ENCODE measurements around the gene OPALIN. TPM values are rescaled to one million over a fixed set of nuclear protein-coding genes. Genes with fewer than 3 reads are reported as not detected.

The OPALIN gene
- total and polyA plus RNA-seq, 10 of the 15 experiments (the other 5 are each of a cell fraction or from before 2014, with no cell fraction given) = not detected

GRCh38 chr10:96407560-96408069 is 48.8 kb upstream of the OPALIN start:
- Histone ChIP-seq H3K4me1 (ENCODE audit: control insufficient read depth, insufficient read depth, low read length) (no peaks in the 10 kb centered on the region), H3K36me3 (ENCODE audit: control insufficient read depth in 2 of 2, insufficient read depth in 2 of 2, low read length in 1 of 2) (no peaks in the 10 kb centered on the region), H3K27me3 (replicated peaks in 1 of 2; ENCODE audit: control insufficient read depth in 2 of 2, insufficient read depth in 2 of 2, low read length in 1 of 2) (peaks cover 2 to 3% of the 10 kb centered on the region in 2 experiments; a peak in 2 of 4 replicates), H3K4me2 (ENCODE audit: control insufficient read depth, insufficient read depth) (no peak overlapping the region), H4K20me1 (ENCODE audit: control insufficient read depth, insufficient read depth) (no peaks in the 10 kb centered on the region), H3K4me3 (no peak overlapping the region), H3K9me3 (replicated peaks; ENCODE audit: control insufficient read depth, insufficient read depth, low read length) (no peaks in the 10 kb centered on the region; the same call in 2 of the 3 replicates), H3K79me2 (ENCODE audit: control insufficient read depth, insufficient read depth, low read length) (no peaks in the 10 kb centered on the region), H2AFZ (ENCODE audit: control insufficient read depth, low read depth, low read length) (no peak overlapping the region), H3K27ac (ENCODE audit: control insufficient read depth, insufficient read depth) (no peak overlapping the region), H3K9ac (ENCODE audit: control insufficient read depth, insufficient read depth, low read length) (no peak overlapping the region)
- RAD21 ChIA-PET (ENCODE audit: unreplicated experiment) = interaction anchor here (1.5 kb wide), 1 partner anchor 106 kb away, joined by 4 read pairs; the partner anchor contains the start of gene TLL2
- ATAC-seq (no peak), FAIRE-seq (no peak), DNase-seq (ENCODE audit: low read depth, low spot score) (no peak)
- POLR2A ChIA-PET = interaction anchor here (0.6 kb wide), 1 partner anchor 314 kb away, joined by 3 read pairs; no protein-coding TSS in a partner anchor
- TF ChIP-seq BCL3 (IDR thresholded peaks at IDR 0.05; ENCODE audit: borderline replicate concordance, insufficient read depth, low read depth, low read length, poor library complexity, severe bottlenecking) = peak; percentile 52
- TF ChIP-seq CUX1 (IDR thresholded peaks at IDR 0.05; ENCODE audit: insufficient replicate concordance, low read depth, low read length) = no peak
- WGBS (ENCODE audit: insufficient coverage, insufficient replicate concordance, low lambda C conversion rate, missing lambda C conversion rate) = 57% methylated on average over 15 of the region's 15 CpGs
- in situ Hi-C loops (cut with MboI) = no loop called here
- intact Hi-C loops (cut with micrococcal nuclease; ENCODE audit: unreplicated experiment) = no loop called here
- no TSS peak for BruUV-seq (replicated peaks)
- CTCF ChIA-PET = interaction anchor here (1.2 kb wide), 1 partner anchor 102 kb away, joined by 3 read pairs; no protein-coding TSS in a partner anchor
- SMC1A ChIA-PET (ENCODE audit: uncharacterized antibody, unreplicated experiment) = interaction anchor here (0.7 to 1.3 kb wide), 2 partner anchors 15 to 103 kb away, joined by 3 to 5 read pairs; no protein-coding TSS in a partner anchor

Measured in GM12878 (cell line).